GM12878 (cell line): Measurements from ENCODE around the gene RPP40. TPM values are rescaled to one million over a fixed set of nuclear protein-coding genes. Genes with fewer than 3 reads are reported as not detected.

Source experiments
- ATAC-seq: fragments of 200-7000 bp; cut with Tn5 transposase; 3 replicates; pipeline ENCODE4 v1.9.1; 2020; ENCODE audit warnings: mild to moderate bottlenecking, moderate library complexity
- BruUV-seq: library from RNA; stranded (reverse); fragments of 400-500 nt; replicated peaks from 2 replicates; lab custom pipeline; 2021; lab: Mats Ljungman, UMichigan
- CTCF ChIA-PET: fragments of 300-600 bp; sonication (Branson Sonifier 250); formaldehyde crosslinking; extraction: SDS; loops from one replicate; lab custom pipeline; 2021; ENCODE audit warnings: inconsistent platforms; lab: Yijun Ruan, JAX
- POLR2A ChIA-PET: fragments of 350-600 bp; formaldehyde crosslinking; extraction: SDS; loops from one replicate; lab custom pipeline; 2021; ENCODE audit warnings: inconsistent platforms; lab: Charles Lee
- RAD21 ChIA-PET: fragments of 300-600 bp; sonication (Branson Sonifier 250); formaldehyde crosslinking; loops from one replicate; lab custom pipeline; 2023; ENCODE audit warnings: antibody characterized with exemption; ENCODE audit not compliant: unreplicated experiment; lab: Charles Lee
- SMC1A ChIA-PET: fragments of 300-600 bp; sonication (Branson Sonifier 250); formaldehyde crosslinking; loops from one replicate; lab custom pipeline; 2023; ENCODE audit not compliant: unreplicated experiment, uncharacterized antibody; lab: Charles Lee
- DNase-seq: peaks from one replicate; pipeline ENCODE4 v3.0.0-alpha.2; 2011; ENCODE audit warnings: low read depth, low spot score
- FAIRE-seq: peaks from 3 replicates; lab custom pipeline; 2011; peaks lifted over from hg19 to GRCh38; lab: Jason Lieb, UNC
- H2AFZ ChIP-seq: 2 replicates; pipeline ENCODE4 v1.6.0; 2011; ENCODE audit warnings: low read depth, low read length, control low read depth; ENCODE audit not compliant: control insufficient read depth
- H3K27ac ChIP-seq: 2 replicates; pipeline ENCODE4 v1.5.1; 2011; ENCODE audit warnings: control low read depth; ENCODE audit not compliant: control insufficient read depth, insufficient read depth
- H3K27me3 ChIP-seq, 2 experiments: replicated peaks in 1 of 2; 2 replicates each; pipeline versions ENCODE4 v1.6.0 to v1.6.1; 2011; ENCODE audit warnings: low read length in 1 of 2; ENCODE audit not compliant: control insufficient read depth in 2 of 2, insufficient read depth in 2 of 2
- H3K36me3 ChIP-seq, 2 experiments: 2 replicates each; pipeline ENCODE4 v1.5.1; 2011; ENCODE audit warnings: low read length in 1 of 2; ENCODE audit not compliant: control insufficient read depth in 2 of 2, insufficient read depth in 2 of 2
- H3K4me1 ChIP-seq: 2 replicates; pipeline ENCODE4 v1.6.1; 2011; ENCODE audit warnings: mild to moderate bottlenecking, low read length, moderate library complexity, mixed read lengths; ENCODE audit not compliant: control insufficient read depth, insufficient read depth
- H3K4me2 ChIP-seq: 2 replicates; pipeline ENCODE4 v1.6.0; 2011; ENCODE audit warnings: control low read depth; ENCODE audit not compliant: control insufficient read depth, insufficient read depth
- H3K4me3 ChIP-seq: fragments of 200-600 bp; sonication (generic); 2 replicates; pipeline ENCODE4 v1.5.1; 2016
- H3K79me2 ChIP-seq: 2 replicates; pipeline ENCODE4 v1.6.0; 2011; ENCODE audit warnings: low read length; ENCODE audit not compliant: control insufficient read depth, insufficient read depth
- H3K9ac ChIP-seq: 2 replicates; pipeline ENCODE4 v1.8.0; 2011; ENCODE audit warnings: low read length, control low read depth, mixed read lengths; ENCODE audit not compliant: control insufficient read depth, insufficient read depth
- H3K9me3 ChIP-seq: replicated peaks from 3 replicates; pipeline ENCODE4 v1.5.1; 2011; ENCODE audit warnings: mild to moderate bottlenecking, low read length; ENCODE audit not compliant: control insufficient read depth, insufficient read depth
- H4K20me1 ChIP-seq: 2 replicates; pipeline ENCODE4 v1.6.0; 2011; ENCODE audit not compliant: control insufficient read depth, insufficient read depth
- E2F4 ChIP-seq: IDR thresholded peaks from 2 replicates; pipeline ENCODE4 v1.6.1; 2012; ENCODE audit warnings: low read depth, low read length, improper control_type of control experiment
- EED ChIP-seq: sonication (generic); IDR thresholded peaks from 2 replicates; pipeline ENCODE4 v1.6.1; 2016; ENCODE audit warnings: antibody characterized with exemption, low read depth
- EZH2 ChIP-seq: IDR thresholded peaks from 2 replicates; pipeline ENCODE4 v1.6.1; 2012; ENCODE audit warnings: low read depth, mild to moderate bottlenecking, control low read depth, inconsistent platforms, low read length, borderline replicate concordance; ENCODE audit not compliant: control insufficient read depth
- GATAD2B ChIP-seq: fragments of 450-650 bp; conservative IDR thresholded peaks from 2 replicates; pipeline ENCODE4 v1.6.1; 2017; ENCODE audit warnings: low read depth, mild to moderate bottlenecking, moderate library complexity
- SKIL ChIP-seq: fragments of 450-650 bp; IDR thresholded peaks from 2 replicates; pipeline ENCODE4 v1.6.1; 2017; ENCODE audit warnings: mild to moderate bottlenecking, low read depth, inconsistent platforms; ENCODE audit not compliant: poor library complexity, severe bottlenecking
- ZZZ3 ChIP-seq: IDR thresholded peaks from 2 replicates; pipeline ENCODE4 v1.6.1; 2011; ENCODE audit warnings: low read depth; ENCODE audit not compliant: control insufficient read depth, insufficient read length
- WGBS: methylation state at CpG from one replicate; pipeline ENCODE4 v1.1.6; 2016; ENCODE audit warnings: low lambda C conversion rate; ENCODE audit not compliant: insufficient replicate concordance, insufficient coverage; ENCODE audit errors: missing lambda C conversion rate; 5-methylcytosine and 5-hydroxymethylcytosine counted together
- in situ Hi-C: fragments of 300-500 bp; cut with MboI; formaldehyde crosslinking; loops from 9 replicates; pipeline ENCODE4 v1.14.3; 2018; ENCODE audit warnings: mixed read lengths
- intact Hi-C: fragments of 100-400 bp; cut with micrococcal nuclease; formaldehyde crosslinking; loops from one replicate; pipeline ENCODE4 v1.14.2; 2022; ENCODE audit not compliant: unreplicated experiment
- polyA plus RNA-seq, 11 experiments: library from polyadenylated mRNA; depleted of rRNA in 4 of 11; unstranded in 6 of 11; stranded (reverse) in 5 of 11; fragments of >200 nt; fragmentation: Nextera tagmentation in 4 of 11; fragmentation: Illumina TruSeq in 1 of 11; extraction: Ambion mirVana in 4 of 11; extraction: Trizol in 1 of 11; gene quantifications; 1 replicate in 1 of 11; 2 replicates in 10 of 11; pipeline versions ENCODE4 v1.2.1 to v1.2.3, GENCODE V29; 2011 to 2016; ENCODE audit warnings: inconsistent platforms in 2 of 11, missing spikeins in 2 of 11, low read depth in 1 of 11
- total RNA-seq, 4 experiments: library from RNA; depleted of rRNA in 3 of 4; stranded (reverse); fragments of >200 nt in 3 of 4; fragmentation: Illumina TruSeq in 1 of 4; extraction: Trizol in 1 of 4; gene quantifications; 2 replicates each; pipeline versions ENCODE4 v1.2.1 to v1.2.3, GENCODE V29; 2013 to 2021

The RPP40 gene
- total and polyA plus RNA-seq, 10 of the 15 experiments (the other 5 are each of a cell fraction or from before 2014, with no cell fraction given), result 5.6 to 46.3 (median 21.7) TPM

GRCh38 chr6:4947716-4948115 is 56.1 kb downstream of the RPP40 start:
- BruUV-seq, result no TSS peak
- no peak overlapping the region for H3K4me2 ChIP-seq
- WGBS, result over 99% methylated on average over 13 of the region's 13 CpGs
- H3K4me1 ChIP-seq, result peaks cover 2% of the 10 kb centered on the region
- no peak overlapping the region for H2AFZ ChIP-seq
- H3K4me3 ChIP-seq, result no peak overlapping the region
- H3K9ac ChIP-seq, result no peak overlapping the region
- H3K79me2 ChIP-seq, result no peaks in the 10 kb centered on the region; the same call in 1 of the 2 replicates
- POLR2A ChIA-PET, result no interaction called here
- no peak for ATAC-seq
- RAD21 ChIA-PET, result no interaction called here
- no peak for DNase-seq
- no peak overlapping the region for H3K27ac ChIP-seq
- H3K36me3 ChIP-seq, result peaks cover 40 to 43% of the 10 kb centered on the region in 2 experiments
- no peak for TF ChIP-seq ZZZ3
- TF ChIP-seq SKIL, result no peak
- no peak for TF ChIP-seq EZH2
- TF ChIP-seq GATAD2B, result no peak
- TF ChIP-seq E2F4, result no peak
- TF ChIP-seq EED, result no peak
- H3K9me3 ChIP-seq, result no peaks in the 10 kb centered on the region
- H3K27me3 ChIP-seq, result no peaks in the 10 kb centered on the region
- no peaks in the 10 kb centered on the region; the same call in 1 of the 2 replicates for H4K20me1 ChIP-seq
- no peak for FAIRE-seq
- CTCF ChIA-PET, result interaction anchor here (1.1 kb wide), 1 partner anchor 10 kb away, joined by 3 read pairs; no protein-coding TSS in a partner anchor
- SMC1A ChIA-PET, result no interaction called here
- in situ Hi-C loops (no loop called here), intact Hi-C loops (no loop called here)
